ENCODE measurements around the gene CENPP.
"Not testable (repeated sequence)": the region's sequence is repeated elsewhere in the genome, so short reads cannot be mapped to it uniquely, and the experiment has no call there.

The CENPP gene

DNA sequence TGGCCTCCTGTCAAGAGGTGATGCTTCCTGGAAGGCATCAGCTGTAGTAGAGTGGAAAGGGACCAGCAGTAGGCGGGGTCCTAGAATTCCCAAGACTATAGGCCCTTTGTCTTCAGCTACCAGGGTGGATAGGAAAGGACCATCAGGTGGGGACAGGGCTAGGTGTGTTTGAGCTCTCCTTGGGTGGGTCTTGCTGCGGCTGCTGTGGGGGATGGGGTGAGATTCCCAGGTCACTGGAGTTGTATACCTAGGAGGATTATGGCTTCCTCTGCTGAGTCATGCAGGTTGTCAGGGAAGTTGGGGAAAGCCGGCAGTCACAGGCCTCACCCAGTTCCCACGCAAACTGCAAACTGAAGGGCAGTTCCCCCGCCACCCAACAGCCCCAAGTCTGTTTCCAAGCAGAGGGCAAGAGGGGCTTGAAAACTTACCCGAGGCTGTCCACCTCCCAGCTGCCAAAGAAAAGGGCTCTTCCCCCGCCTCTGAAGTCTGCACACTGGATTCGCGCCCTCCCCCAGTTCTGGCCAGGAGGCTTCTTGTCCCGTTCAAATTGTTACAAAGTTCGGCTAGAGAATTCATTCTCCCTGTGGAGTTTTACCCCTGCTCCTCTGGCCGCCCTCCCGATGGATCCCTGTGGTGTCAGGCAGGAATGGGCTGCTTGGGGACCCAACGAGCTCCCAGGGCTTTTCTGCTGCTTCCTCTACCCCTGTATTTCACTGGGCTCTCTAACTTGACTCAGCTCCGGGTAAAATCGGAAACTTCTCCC lies 233.0 kb downstream of the CENPP start:
- DNase-seq = no peak

DNA sequence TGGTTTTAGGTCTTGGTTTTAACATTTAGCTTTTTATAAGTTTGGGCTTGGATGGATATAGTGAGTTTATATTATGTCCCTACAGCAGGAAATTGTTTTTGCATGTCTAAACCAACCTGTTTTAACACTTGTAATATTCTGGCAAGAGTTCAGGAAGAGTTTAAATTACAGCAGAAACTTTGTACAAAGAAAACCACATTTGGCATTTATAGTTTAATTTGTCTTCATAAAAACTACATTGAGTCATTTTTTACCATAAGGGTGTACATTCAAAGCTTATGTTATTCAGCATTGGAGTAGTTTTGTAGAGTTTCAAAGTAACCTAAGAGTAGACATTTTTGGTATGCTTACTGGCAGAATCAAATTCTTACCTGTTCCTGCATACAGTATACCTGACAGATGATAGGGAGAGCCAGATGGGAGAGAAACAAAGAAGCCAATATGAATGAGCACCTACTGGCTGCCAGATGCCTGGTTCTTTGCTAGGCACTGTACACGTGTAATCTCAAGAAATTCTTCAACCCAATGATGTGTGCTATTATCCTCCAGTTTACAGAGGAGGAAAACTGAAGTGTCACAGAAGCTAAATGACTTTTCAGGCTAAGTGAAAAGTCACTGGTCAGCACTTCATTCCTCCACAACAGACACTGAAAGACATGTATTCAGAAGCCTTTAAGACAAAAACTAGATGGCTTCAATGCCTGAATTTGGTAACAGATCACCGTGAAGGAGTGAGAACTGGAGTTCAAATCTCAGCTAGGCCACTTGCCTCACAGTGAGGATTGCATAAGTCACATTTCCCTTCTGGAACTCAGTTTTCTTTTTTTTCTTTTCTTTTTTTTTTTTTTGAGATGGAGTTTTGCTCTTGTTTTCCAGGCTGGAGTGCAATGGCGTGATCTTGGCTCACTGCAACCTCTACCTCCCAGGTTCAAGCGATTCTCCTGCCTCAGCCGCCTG lies 235.9 kb downstream of the CENPP start:
- no peak for DNase-seq

DNA sequence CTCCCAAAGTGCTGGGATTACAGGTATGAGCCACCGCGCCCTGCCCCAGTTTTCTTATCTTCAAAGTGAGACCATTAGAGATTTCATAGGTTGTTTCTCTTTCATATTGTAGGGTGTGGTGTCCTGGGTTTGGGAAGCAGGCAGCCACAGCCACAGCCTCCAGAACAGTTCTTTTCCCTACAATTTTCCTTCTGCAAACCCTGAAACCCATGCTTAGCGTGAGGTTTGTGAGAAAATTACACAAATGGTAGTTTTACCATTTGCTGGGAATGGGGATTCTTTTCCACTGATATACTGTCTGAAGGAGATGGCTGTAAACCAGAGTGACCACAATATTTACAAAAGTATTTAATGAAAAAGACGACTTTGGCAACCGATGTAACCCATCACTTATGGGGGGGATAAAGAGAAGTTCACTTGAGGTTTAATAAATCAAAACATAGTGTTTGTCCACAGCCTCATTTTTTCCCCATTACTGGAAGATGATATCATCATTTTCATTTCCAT lies 236.8 kb downstream of the CENPP start:
- no peak for DNase-seq

GRCh38 chr9:92563116-92564100 lies 237.7 kb downstream of the CENPP start:
- no peak for DNase-seq

GRCh38 chr9:92564504-92564903 lies 238.8 kb downstream of the CENPP start:
- DNase-seq = no peak

- no peak for DNase-seq
These were observed 239.2 kb downstream of the CENPP start for GRCh38 chr9:92564982-92565381.

GRCh38 chr9:92571871-92572270 lies 246.1 kb downstream of the CENPP start:
- not testable (repeated sequence) for DNase-seq

DNA sequence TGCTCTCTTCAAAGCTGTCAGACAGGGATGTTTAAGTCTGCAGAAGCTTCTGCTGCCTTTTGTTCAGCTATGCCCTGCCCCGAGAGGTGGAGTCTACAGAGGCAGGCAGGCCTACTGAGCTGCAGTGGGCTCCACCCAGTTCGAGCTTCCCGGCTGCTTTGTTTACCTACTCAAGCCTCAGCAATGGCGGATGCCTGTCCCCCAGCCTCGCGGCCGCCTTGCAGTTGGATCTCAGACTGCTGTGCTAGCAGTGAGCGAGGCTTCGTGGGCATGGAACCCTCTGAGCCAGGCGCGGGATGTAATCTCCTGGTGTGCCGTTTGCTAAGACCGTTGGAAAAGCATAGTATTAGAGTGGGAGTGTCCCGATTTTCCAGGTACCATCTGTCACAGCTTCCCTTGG lies 247.9 kb downstream of the CENPP start:
- not testable (repeated sequence) for DNase-seq

GRCh38 chr9:92576175-92576574 lies 250.4 kb downstream of the CENPP start:
- DNase-seq = no peak

DNA sequence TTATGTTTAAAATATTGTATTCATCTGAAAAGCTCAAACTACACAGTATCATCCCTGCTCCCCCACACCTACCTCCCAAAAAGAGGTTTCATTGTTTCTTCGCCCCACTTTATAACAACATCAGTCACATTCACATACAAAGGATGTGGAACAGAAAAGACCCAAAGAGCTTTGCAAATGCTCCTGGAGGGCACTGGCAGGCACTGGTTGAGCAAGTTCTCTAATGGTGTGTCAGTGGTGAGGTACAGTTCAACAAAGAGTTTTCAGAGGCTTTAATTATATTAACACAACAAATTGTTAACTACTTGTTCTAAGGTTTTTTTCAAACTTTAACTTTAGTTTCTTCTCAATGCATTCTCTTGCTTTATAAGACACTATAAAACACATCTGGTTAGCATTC lies 264.2 kb downstream of the CENPP start:
- no peak for DNase-seq

DNA sequence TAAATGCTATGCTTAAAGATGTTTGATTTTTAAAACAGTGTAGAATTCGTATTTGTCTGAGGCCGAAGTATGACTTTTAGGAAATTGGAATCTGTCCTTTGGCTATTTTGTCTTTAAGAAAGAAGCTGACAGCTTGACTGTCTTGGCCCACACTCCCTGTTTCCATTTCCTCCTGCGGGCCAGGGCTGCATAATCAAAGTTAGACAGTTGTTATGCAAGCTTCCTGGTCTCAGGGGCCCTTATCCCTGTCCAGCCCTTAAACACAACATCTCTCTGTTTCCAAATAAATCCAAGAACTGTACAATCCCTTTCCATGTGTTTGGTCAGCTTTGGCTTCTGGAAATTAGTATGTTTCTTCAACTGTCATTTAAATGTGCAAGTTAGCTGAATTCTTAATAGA lies 264.6 kb downstream of the CENPP start:
- no peak for DNase-seq

GRCh38 chr9:92592537-92592936 lies 266.8 kb downstream of the CENPP start:
- no peak for DNase-seq

GRCh38 chr9:92592946-92593861 lies 267.5 kb downstream of the CENPP start:
- no peak for DNase-seq

GRCh38 chr9:92595075-92595474 lies 269.3 kb downstream of the CENPP start:
- not testable (repeated sequence) for DNase-seq

- no peak for DNase-seq
These were observed 270.2 kb downstream of the CENPP start for GRCh38 chr9:92595930-92596329.

- DNase-seq = no peak
These were observed 272.6 kb downstream of the CENPP start for GRCh38 chr9:92598382-92598781.

GRCh38 chr9:92599938-92600461 lies 274.2 kb downstream of the CENPP start:
- no peak for DNase-seq

DNA sequence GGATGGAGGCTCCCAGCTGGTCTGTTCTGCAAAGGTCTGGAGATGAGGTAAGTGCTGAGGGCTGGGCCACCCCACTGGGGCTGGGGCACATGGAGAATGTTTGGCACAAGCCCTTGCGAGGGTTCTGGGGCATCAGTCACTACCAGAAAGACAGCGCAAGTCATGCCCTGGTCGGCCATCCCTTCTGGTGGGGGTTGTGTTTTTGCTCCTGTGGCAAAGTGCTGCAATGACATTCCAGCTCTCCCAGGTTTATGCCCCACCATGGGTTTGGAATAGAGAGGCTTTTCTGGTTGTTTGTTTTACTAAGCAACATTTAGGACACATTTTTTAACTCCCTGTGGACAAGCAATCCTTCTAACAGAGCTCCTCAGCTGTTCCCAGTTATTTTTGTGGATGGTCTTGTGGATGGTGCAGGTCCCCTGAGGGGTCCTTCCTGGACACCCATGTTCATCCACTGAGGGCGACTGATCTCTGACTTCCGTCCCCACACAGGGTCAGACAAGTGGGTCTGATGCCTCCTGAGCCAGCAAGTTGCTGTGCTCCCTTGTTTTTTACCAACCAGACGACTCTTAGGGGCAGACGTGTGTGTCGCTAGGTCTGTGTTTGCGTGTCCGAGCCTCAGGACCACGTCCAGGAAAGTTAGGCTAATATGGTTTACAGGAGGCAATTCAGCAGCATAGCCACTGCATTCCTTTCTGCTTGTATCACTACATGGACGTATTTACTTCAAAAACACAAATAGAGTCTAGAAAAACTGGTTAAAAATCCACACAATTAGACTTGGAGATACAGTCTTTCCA lies 274.9 kb downstream of the CENPP start:
- DNase-seq = no peak

DNA sequence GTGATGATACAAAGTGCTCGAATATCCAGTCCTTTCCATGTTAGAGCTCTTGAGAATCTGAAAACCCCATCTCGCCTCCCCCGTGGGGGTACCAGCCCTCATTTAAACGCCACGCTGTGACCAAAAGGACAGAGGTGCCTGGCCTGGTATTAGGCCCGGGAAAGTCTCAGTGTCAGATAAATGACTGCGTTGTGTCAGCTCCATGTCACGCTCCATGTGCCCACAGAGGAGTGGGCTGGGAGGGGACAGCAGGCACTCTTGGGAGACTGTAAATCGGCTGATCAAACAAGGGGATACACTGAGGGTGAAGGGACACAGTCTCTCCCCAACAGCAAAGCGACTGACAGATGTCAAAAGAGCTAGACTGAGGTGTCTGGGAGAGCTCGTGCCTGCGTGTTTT lies 275.7 kb downstream of the CENPP start:
- DNase-seq = no peak

GRCh38 chr9:92602413-92602812 lies 276.7 kb downstream of the CENPP start:
- no peak for DNase-seq

All from T1000 (cell line).